Neural cell (in vitro differentiated cells): ENCODE measurements around the gene SV2C.

Source experiments
- CTCF ChIP-seq: fragments of 450-650 bp; IDR thresholded peaks from 2 replicates; pipeline ENCODE4 v1.5.1; 2014; ENCODE audit warnings: antibody characterized with exemption, mild to moderate bottlenecking, moderate library complexity; ENCODE audit not compliant: poor library complexity, severe bottlenecking
- EP300 ChIP-seq: fragments of 450-650 bp; conservative IDR thresholded peaks from 2 replicates; pipeline ENCODE4 v1.6.1; 2014; ENCODE audit warnings: antibody characterized with exemption, mild to moderate bottlenecking, moderate library complexity; ENCODE audit not compliant: poor library complexity, severe bottlenecking
- EZH2 ChIP-seq: fragments of 200-600, 300-800 bp; shearing (Covaris generic), sonication (generic); IDR thresholded peaks from 2 replicates; pipeline ENCODE4 v1.6.1; 2014; ENCODE audit warnings: antibody characterized with exemption, low read length, borderline replicate concordance, mild to moderate bottlenecking; ENCODE audit not compliant: insufficient read depth, poor library complexity, severe bottlenecking
- POLR2AphosphoS5 ChIP-seq: IDR thresholded peaks from 2 replicates; pipeline ENCODE4 v1.6.1; 2012
- RAD21 ChIP-seq: fragments of 450-650 bp; conservative IDR thresholded peaks from 2 replicates; pipeline ENCODE4 v1.6.1; 2014; ENCODE audit warnings: antibody characterized with exemption, mild to moderate bottlenecking, moderate library complexity
- SMC3 ChIP-seq: fragments of 450-650 bp; conservative IDR thresholded peaks from 2 replicates; pipeline ENCODE4 v1.6.1; 2014; ENCODE audit warnings: antibody characterized with exemption, mild to moderate bottlenecking, moderate library complexity; ENCODE audit not compliant: poor library complexity
- TAF1 ChIP-seq: IDR thresholded peaks from 2 replicates; pipeline ENCODE4 v1.6.1; 2012; ENCODE audit warnings: low read depth

- no peak for TF ChIP-seq CTCF
- TF ChIP-seq RAD21: no peak
- no peak for TF ChIP-seq POLR2AphosphoS5
- TF ChIP-seq TAF1: no peak
- TF ChIP-seq SMC3: no peak
- TF ChIP-seq EP300: no peak
- no peak for TF ChIP-seq EZH2
Measured at GRCh38 chr5:76154009-76154690, 71.0 kb downstream of the SV2C start.
